Activated T-cell treated with anti-CD3 and anti-CD28 coated beads, Interleukin-2, amount 50 U/mL, for 1 hour (primary cell): Measurements from ENCODE around the gene AP1G2.
"Not testable (repeated sequence)": the region's sequence is repeated elsewhere in the genome, so short reads cannot be mapped to it uniquely, and the experiment has no call there.

Source experiments
- DNase-seq: peaks from one replicate; pipeline ENCODE4 v3.0.0-alpha.2; 2020

Gene AP1G2

GRCh38 chr14:23600322-23600707 is 32.7 kb upstream of the AP1G2 start:
- DNase-seq = no peak

GRCh38 chr14:23594191-23594590 is 26.6 kb upstream of the AP1G2 start:
- DNase-seq = not testable (repeated sequence)

- DNase-seq = no peak
Measured at GRCh38 chr14:23590198-23590597, 22.6 kb upstream of the AP1G2 start.

- no peak for DNase-seq
Measured at GRCh38 chr14:23589606-23590005, 22.0 kb upstream of the AP1G2 start.

- DNase-seq = peak; percentile 80
Measured at GRCh38 chr14:23588884-23589598, 21.4 kb upstream of the AP1G2 start.

- not testable (repeated sequence) for DNase-seq
Measured at GRCh38 chr14:23584527-23585203, 17.1 kb upstream of the AP1G2 start.

- not testable (repeated sequence) for DNase-seq
Measured at GRCh38 chr14:23583761-23584526, 16.4 kb upstream of the AP1G2 start.

- no peak for DNase-seq
Measured at GRCh38 chr14:23582906-23583760, 15.5 kb upstream of the AP1G2 start.

- DNase-seq = no peak
Measured at GRCh38 chr14:23580948-23581281, 13.3 kb upstream of the AP1G2 start.

GRCh38 chr14:23580152-23580926 is 12.7 kb upstream of the AP1G2 start:
- no peak for DNase-seq

GRCh38 chr14:23579739-23580138 is 12.1 kb upstream of the AP1G2 start:
- DNase-seq = no peak

GRCh38 chr14:23579311-23579630 is 11.7 kb upstream of the AP1G2 start:
- no peak for DNase-seq

GRCh38 chr14:23578560-23579310 is 11.1 kb upstream of the AP1G2 start, which contains the start of gene JPH4:
Gene JPH4 (minus strand): TSS chr14:23578790. CDS start chr14:23577453, 1,337 bp downstream.
- DNase-seq = no peak

GRCh38 chr14:23577710-23578392 is 10.3 kb upstream of the AP1G2 start:
- DNase-seq = no peak

GRCh38 chr14:23577004-23577681 is 9.6 kb upstream of the AP1G2 start:
- no peak for DNase-seq

- no peak for DNase-seq
Measured at GRCh38 chr14:23573384-23574015, 5.9 kb upstream of the AP1G2 start.

GRCh38 chr14:23572836-23573235 is 5.2 kb upstream of the AP1G2 start:
- DNase-seq = no peak

GRCh38 chr14:23572524-23572828 is 4.9 kb upstream of the AP1G2 start:
- no peak for DNase-seq

- no peak for DNase-seq
Measured at GRCh38 chr14:23571701-23572523, 4.3 kb upstream of the AP1G2 start.
